ENCODE results near the gene TMEM18.

- no peak for TF ChIP-seq EZH2phosphoT487 (IDR thresholded peaks at IDR 0.05; ENCODE audit: insufficient read depth, low read depth)
- no peak for TF ChIP-seq EZH2 (IDR thresholded peaks at IDR 0.05; ENCODE audit: insufficient read depth, poor library complexity, severe bottlenecking)
Observed at GRCh38 chr2:674321-674985, 2.8 kb downstream of the TMEM18 start.
